Neural progenitor cell (in vitro differentiated cells): ENCODE results near the gene PROCR. TPM values are rescaled to one million over a fixed set of nuclear protein-coding genes. Genes with fewer than 3 reads are reported as not detected.
"Not testable (repeated sequence)": the region's sequence is repeated elsewhere in the genome, so short reads cannot be mapped to it uniquely, and the experiment has no call there.

Experiments used
- DNase-seq: peaks from one replicate; pipeline ENCODE4 v3.0.0-alpha.2; 2016; ENCODE audit warnings: low spot score
- H2AFZ ChIP-seq: fragments of 200-600 bp; sonication (generic); replicated peaks from 2 replicates; pipeline ENCODE4 v1.6.1; 2016; ENCODE audit warnings: antibody characterized with exemption
- H3F3A ChIP-seq: fragments of 200-600 bp; sonication (generic); 2 replicates; pipeline ENCODE4 v1.6.1; 2016; ENCODE audit warnings: antibody characterized with exemption, low read depth
- H3K27ac ChIP-seq: fragments of 200-600 bp; sonication (generic); 2 replicates; pipeline ENCODE4 v1.5.1; 2016; ENCODE audit warnings: mild to moderate bottlenecking
- H3K27me3 ChIP-seq: fragments of 200-600 bp; sonication (generic); 2 replicates; pipeline ENCODE4 v1.6.1; 2016; ENCODE audit warnings: mild to moderate bottlenecking, moderate library complexity
- H3K36me3 ChIP-seq: fragments of 200-600 bp; sonication (generic); 2 replicates; pipeline ENCODE4 v1.5.1; 2016
- H3K4me1 ChIP-seq: fragments of 200-600 bp; sonication (generic); 2 replicates; pipeline ENCODE4 v1.6.1; 2016; ENCODE audit warnings: mixed run types
- H3K4me2 ChIP-seq: fragments of 200-600 bp; sonication (generic); 2 replicates; pipeline ENCODE4 v1.6.1; 2016
- H3K4me3 ChIP-seq: fragments of 200-600 bp; sonication (generic); 2 replicates; pipeline ENCODE4 v1.5.1; 2016
- H3K79me2 ChIP-seq: fragments of 200-600 bp; sonication (generic); 2 replicates; pipeline ENCODE4 v1.6.1; 2016; ENCODE audit warnings: low read depth
- H3K9ac ChIP-seq: fragments of 200-600 bp; sonication (generic); 2 replicates; pipeline ENCODE4 v1.6.1; 2016
- H3K9me3 ChIP-seq: fragments of 200-600 bp; sonication (generic); 2 replicates; pipeline ENCODE4 v1.5.1; 2016; ENCODE audit warnings: low read depth
- H4K20me1 ChIP-seq: fragments of 200-600 bp; sonication (generic); 2 replicates; pipeline ENCODE4 v1.6.1; 2016; ENCODE audit warnings: low read depth
- H3K27ac Mint-ChIP-seq: 3 replicates; pipeline ENCODE4 v1.8.0; 2021; ENCODE audit warnings: mixed read lengths
- H3K27me3 Mint-ChIP-seq: 2 replicates; pipeline ENCODE4 v1.8.0; 2022; ENCODE audit warnings: low read depth, mild to moderate bottlenecking, inconsistent platforms, moderate library complexity, mixed read lengths; ENCODE audit not compliant: insufficient read depth
- H3K36me3 Mint-ChIP-seq: 3 replicates; pipeline ENCODE4 v1.8.0; 2021; ENCODE audit warnings: mixed read lengths
- H3K4me1 Mint-ChIP-seq: 3 replicates; pipeline ENCODE4 v1.8.0; 2021; ENCODE audit warnings: mixed read lengths
- H3K4me3 Mint-ChIP-seq: 3 replicates; pipeline ENCODE4 v1.8.0; 2021; ENCODE audit warnings: mild to moderate bottlenecking, moderate library complexity, mixed read lengths
- H3K9me3 Mint-ChIP-seq: 3 replicates; pipeline ENCODE4 v1.8.0; 2020; ENCODE audit warnings: mixed read lengths
- EZH2 ChIP-seq: fragments of 200-600 bp; sonication (generic); IDR thresholded peaks from 2 replicates; pipeline ENCODE4 v1.6.1; 2017; ENCODE audit warnings: antibody characterized with exemption, mild to moderate bottlenecking, moderate library complexity
- EZH2phosphoT487 ChIP-seq: fragments of 200-600 bp; sonication (generic); IDR thresholded peaks from 2 replicates; pipeline ENCODE4 v1.6.1; 2017; ENCODE audit warnings: antibody characterized with exemption
- total RNA-seq: library from RNA; depleted of rRNA; stranded (reverse); fragments of >200 nt; gene quantifications from 2 replicates; pipeline ENCODE4 v1.2.3, GENCODE V29; 2015; ENCODE audit warnings: low replicate concordance
- TF ChIP-seq, protein P1 (sequence below): fragments of 200-600 bp; sonication (generic); IDR thresholded peaks from 2 replicates; pipeline ENCODE4 v1.5.1; 2017; ENCODE audit warnings: antibody characterized with exemption, mild to moderate bottlenecking

PROCR gene
- total RNA-seq, 1 donor from 2014 or later, result 3.1 TPM

DNA sequence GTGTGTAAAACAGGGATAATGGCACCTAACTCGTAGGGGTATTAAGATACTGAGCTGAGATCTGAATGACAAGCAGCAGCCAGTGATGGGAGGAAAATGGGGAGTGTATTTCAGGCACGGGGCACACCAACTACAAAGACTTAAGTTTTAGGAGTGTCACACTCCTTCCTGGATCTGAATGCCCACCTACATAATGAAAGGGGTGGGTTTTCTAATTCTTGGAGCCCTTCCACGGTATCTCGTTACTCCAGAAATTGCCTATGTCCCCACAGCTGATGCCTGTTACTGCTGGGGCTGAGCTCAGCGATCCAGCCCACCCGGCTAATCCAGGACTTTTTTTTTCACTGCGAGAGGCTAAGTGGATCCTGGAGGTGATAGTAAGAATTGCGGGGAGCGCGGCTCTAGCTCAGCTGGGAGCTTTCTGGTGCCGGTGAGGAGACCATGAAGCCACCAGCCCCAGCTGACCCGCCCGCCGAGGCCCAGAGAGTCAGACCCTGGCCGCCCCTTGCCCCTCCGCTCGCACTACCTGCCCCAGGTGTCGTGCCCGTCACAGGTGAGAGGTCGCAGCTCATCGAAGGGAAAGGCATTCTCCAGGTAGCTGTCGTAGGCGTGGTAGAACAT lies 25.5 kb upstream of the PROCR start:
- no peak overlapping the region for H3K9ac ChIP-seq
- no peaks in the 10 kb centered on the region for H3K9me3 ChIP-seq
- no peak for TF ChIP-seq EZH2phosphoT487
- TF ChIP-seq, protein P1, sequence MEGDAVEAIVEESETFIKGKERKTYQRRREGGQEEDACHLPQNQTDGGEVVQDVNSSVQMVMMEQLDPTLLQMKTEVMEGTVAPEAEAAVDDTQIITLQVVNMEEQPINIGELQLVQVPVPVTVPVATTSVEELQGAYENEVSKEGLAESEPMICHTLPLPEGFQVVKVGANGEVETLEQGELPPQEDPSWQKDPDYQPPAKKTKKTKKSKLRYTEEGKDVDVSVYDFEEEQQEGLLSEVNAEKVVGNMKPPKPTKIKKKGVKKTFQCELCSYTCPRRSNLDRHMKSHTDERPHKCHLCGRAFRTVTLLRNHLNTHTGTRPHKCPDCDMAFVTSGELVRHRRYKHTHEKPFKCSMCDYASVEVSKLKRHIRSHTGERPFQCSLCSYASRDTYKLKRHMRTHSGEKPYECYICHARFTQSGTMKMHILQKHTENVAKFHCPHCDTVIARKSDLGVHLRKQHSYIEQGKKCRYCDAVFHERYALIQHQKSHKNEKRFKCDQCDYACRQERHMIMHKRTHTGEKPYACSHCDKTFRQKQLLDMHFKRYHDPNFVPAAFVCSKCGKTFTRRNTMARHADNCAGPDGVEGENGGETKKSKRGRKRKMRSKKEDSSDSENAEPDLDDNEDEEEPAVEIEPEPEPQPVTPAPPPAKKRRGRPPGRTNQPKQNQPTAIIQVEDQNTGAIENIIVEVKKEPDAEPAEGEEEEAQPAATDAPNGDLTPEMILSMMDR, result no peak
- no peak for TF ChIP-seq EZH2
- Mint-ChIP-seq H3K4me3 (peak overlapping the region; percentile 90), H3K27me3 (peaks cover 4% of the 10 kb centered on the region), H3K4me1 (peaks cover 17% of the 10 kb centered on the region), H3K27ac (no peak overlapping the region), H3K9me3 (no peaks in the 10 kb centered on the region), H3K36me3 (peaks cover 2% of the 10 kb centered on the region)
- peak overlapping the region; percentile 65 for H3K4me3 ChIP-seq
- H3F3A ChIP-seq, result peaks cover 12% of the 10 kb centered on the region
- H4K20me1 ChIP-seq, result peaks cover 3% of the 10 kb centered on the region
- H3K36me3 ChIP-seq, result no peaks in the 10 kb centered on the region
- peak overlapping the region; percentile 87 for H3K4me2 ChIP-seq
- H2AFZ ChIP-seq, result peak overlapping the region; percentile 78
- peak; percentile 65 for DNase-seq
- H3K4me1 ChIP-seq, result peaks cover 8% of the 10 kb centered on the region
- no peaks in the 10 kb centered on the region for H3K27me3 ChIP-seq
- no peaks in the 10 kb centered on the region for H3K79me2 ChIP-seq
- no peak overlapping the region for H3K27ac ChIP-seq

DNA sequence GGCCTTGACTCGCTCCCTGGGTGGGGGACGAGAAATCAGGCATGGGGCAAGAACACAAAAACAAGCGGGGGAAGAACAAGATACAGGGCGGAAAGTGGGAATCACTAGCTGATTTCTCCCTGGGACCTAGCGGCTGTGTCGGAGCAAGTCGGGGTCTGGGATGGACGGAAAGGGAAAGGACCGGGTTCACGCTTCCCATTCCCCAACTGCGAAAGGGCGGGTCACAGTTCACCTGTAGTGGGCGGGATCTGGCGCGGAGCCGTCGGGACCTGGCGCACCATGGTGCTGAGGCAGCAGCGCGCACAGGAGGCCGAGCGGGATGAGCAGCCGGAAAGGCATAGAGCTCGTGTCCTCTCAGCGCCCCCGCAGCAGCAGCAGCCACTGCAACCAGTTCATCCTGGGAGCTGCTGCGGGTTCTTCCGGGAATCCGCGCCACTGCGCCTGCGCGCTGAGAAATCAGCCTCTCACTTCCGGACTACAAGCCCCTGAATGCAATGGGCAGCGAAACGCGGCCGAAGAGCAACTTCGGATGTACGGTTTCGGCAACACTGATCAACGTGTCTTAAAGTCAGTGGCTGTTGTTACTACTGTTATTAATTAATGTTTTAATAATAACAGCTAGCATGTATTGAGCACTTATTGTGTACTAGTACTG lies 24.8 kb upstream of the PROCR start, which contains the start of gene EDEM2:
Gene EDEM2 (minus strand): TSS at position 417 of the 655 bp plus-strand sequence. CDS start 78 bp downstream, at position 339.
- Histone ChIP-seq H3K36me3 (no peaks in the 10 kb centered on the region), H4K20me1 (peaks cover 3% of the 10 kb centered on the region), H3K79me2 (no peaks in the 10 kb centered on the region), H3K9ac (no peak within 1 kb of the TSS), H3F3A (peaks cover 12% of the 10 kb centered on the region), H2AFZ (peak within 1 kb of the TSS; percentile 94), H3K9me3 (no peaks in the 10 kb centered on the region), H3K4me1 (peaks cover 8% of the 10 kb centered on the region), H3K4me2 (peak within 1 kb of the TSS; percentile 87), H3K27me3 (no peaks in the 10 kb centered on the region), H3K27ac (no peak within 1 kb of the TSS), H3K4me3 (peak within 1 kb of the TSS; percentile 65)
- Mint-ChIP-seq H3K27ac (no peak within 1 kb of the TSS), H3K4me1 (peaks cover 17% of the 10 kb centered on the region), H3K9me3 (no peaks in the 10 kb centered on the region), H3K4me3 (peak within 1 kb of the TSS; percentile 90), H3K36me3 (peaks cover under 1% of the 10 kb centered on the region), H3K27me3 (peaks cover 4% of the 10 kb centered on the region)
- TF ChIP-seq EZH2phosphoT487, result no peak
- TF ChIP-seq, protein P1, result peak; percentile 10
- DNase-seq, result peak; percentile 97

DNA sequence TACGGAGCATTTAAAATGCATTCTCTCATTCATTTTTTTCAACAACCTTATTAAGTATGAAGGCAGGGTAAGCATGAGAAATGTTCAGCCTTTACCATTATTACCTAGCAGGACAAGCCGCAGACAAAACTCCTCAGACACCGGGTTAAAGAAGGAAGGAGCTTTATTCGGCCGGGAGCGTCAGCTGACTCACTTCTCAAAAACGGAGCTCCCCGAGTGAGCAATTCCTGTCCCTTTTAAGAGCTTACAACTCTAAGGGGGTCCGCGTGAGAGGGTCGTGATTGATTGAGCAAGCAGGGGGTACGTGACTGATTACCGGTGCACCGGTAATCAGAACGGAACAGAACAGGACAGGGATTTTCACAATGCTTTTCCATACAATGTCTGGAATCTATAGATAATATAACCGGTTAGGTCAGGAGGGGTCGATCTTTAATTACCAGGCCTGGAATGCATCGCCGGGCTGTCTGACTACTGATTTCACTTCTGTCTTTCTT lies 24.2 kb upstream of the PROCR start:
- H3K79me2 ChIP-seq, H3K9me3 Mint-ChIP-seq, H3K36me3 ChIP-seq, H3K9me3 ChIP-seq, H3K4me1 ChIP-seq, H3K27ac ChIP-seq, H3K27me3 Mint-ChIP-seq, H3K36me3 Mint-ChIP-seq, H3K27ac Mint-ChIP-seq, H3K9ac ChIP-seq, H3K27me3 ChIP-seq, H4K20me1 ChIP-seq: not testable (repeated sequence)
- peak overlapping the region; percentile 90 for H3K4me3 Mint-ChIP-seq
- peak overlapping the region; percentile 87 for H3K4me2 ChIP-seq
- H2AFZ ChIP-seq, result peak overlapping the region; percentile 94
- peaks cover 17% of the 10 kb centered on the region for H3K4me1 Mint-ChIP-seq
- peak overlapping the region; percentile 65 for H3K4me3 ChIP-seq
- peaks cover 12% of the 10 kb centered on the region for H3F3A ChIP-seq
- DNase-seq, result peak; percentile 40
